AG09309 (cell line): Measurements from ENCODE around the gene GRP.

Experiments
- DNase-seq: peaks from one replicate; pipeline ENCODE4 v3.0.0-alpha.2; 2010; ENCODE audit warnings: low read depth
- H3K4me3 ChIP-seq: 2 replicates; pipeline ENCODE4 v1.5.1; 2011; ENCODE audit warnings: mild to moderate bottlenecking, low read depth, low read length, moderate library complexity; ENCODE audit not compliant: control insufficient read depth
- TF ChIP-seq, protein P1 (sequence below): IDR thresholded peaks from 2 replicates; pipeline ENCODE4 v1.5.1; 2011; ENCODE audit warnings: mild to moderate bottlenecking, low read depth, low read length, inconsistent platforms; ENCODE audit not compliant: insufficient read depth, control insufficient read depth; ENCODE audit errors: missing control alignments

Gene GRP

DNA sequence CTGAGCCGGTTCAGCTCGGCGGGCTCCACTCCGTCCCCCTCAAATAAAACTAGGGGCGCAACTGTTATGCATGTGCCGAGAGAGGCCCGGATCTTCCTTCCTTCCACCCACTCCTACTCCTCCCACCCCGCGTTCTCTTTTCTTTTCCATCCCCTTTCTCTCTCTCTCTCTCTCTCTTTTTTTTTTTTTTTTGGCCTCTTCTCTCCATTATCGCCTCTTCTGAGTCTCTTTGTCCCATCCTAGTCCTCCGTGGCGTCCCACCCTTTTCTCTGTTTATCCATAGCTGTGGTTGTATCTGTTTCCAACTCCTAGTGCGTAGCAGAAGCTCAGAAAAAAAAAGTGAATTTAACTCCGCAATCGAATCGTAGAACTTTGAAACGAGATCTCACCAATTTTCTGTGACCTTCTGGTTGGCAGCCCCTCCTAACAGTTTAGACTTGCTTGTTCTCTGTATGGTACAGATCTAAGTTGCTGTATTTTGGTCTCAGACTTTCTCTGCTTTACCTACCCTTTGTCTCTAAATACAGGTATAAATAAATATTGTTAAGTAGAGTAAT is 49.7 kb downstream of the GRP start:
- TF ChIP-seq, protein P1, sequence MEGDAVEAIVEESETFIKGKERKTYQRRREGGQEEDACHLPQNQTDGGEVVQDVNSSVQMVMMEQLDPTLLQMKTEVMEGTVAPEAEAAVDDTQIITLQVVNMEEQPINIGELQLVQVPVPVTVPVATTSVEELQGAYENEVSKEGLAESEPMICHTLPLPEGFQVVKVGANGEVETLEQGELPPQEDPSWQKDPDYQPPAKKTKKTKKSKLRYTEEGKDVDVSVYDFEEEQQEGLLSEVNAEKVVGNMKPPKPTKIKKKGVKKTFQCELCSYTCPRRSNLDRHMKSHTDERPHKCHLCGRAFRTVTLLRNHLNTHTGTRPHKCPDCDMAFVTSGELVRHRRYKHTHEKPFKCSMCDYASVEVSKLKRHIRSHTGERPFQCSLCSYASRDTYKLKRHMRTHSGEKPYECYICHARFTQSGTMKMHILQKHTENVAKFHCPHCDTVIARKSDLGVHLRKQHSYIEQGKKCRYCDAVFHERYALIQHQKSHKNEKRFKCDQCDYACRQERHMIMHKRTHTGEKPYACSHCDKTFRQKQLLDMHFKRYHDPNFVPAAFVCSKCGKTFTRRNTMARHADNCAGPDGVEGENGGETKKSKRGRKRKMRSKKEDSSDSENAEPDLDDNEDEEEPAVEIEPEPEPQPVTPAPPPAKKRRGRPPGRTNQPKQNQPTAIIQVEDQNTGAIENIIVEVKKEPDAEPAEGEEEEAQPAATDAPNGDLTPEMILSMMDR, result no peak
- no peak overlapping the region for H3K4me3 ChIP-seq

DNA sequence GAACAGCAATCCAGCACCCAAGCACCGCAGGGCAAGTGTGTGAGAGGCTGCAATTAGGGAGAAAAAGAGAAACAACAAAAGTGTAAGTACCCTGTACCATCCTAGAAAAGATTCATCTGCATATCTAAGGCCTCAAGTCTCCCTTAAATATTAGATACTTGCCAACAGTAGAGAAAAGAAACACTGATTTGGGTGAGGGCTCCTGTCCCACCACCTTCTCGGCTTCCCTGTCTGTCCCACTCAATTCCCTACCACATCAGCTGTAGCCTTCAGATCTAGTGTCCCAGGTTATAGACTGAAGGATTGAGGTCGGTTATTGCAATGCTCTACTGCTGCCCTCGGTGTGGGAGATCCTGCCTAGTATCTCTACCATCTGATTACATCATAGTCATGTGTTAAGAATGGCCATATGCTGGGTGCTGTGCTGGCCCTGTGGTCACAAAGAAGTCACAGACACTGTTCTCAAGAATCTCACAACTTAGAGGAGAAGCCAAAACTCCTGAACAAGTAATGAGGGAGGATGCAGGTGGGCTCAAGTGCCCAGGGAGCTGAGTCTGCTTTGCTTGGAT is 50.8 kb downstream of the GRP start:
- TF ChIP-seq, protein P1, result no peak
- H3K4me3 ChIP-seq, result no peak overlapping the region
- DNase-seq, result no peak

More for the DNA sequence above, 49.7 kb downstream of the GRP start:
- no peak for DNase-seq

DNA sequence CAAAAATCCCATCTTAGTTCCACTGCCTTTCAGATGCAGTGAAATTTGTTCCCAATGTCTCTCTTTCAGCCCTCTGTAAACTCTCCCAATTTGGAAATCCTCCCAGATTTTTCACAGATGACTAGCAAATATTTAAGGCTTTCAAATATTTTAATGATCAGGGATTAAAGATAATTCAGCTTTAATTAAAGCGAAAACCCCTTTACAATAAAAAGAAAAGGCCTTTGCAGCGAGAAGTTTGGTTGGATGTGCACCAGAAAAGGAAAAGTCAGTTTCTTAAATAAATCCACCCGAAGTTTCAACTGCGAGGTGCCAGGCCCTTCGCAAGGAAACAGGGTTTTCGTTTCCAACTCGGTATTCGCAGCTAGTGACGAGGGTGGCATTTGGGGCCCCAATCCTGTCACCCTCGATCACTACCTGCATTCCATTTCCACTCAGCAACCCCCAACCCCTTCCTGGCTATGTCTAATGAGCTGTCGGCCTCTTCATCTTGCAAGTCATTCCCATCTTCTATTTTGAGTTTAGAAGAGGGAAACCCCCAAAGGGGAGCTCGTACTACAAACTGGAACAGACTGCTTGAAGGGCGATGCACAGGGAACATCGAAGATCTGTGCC is 51.8 kb downstream of the GRP start:
- no peak for DNase-seq
- TF ChIP-seq, protein P1, result no peak
- H3K4me3 ChIP-seq, result no peak overlapping the region

DNA sequence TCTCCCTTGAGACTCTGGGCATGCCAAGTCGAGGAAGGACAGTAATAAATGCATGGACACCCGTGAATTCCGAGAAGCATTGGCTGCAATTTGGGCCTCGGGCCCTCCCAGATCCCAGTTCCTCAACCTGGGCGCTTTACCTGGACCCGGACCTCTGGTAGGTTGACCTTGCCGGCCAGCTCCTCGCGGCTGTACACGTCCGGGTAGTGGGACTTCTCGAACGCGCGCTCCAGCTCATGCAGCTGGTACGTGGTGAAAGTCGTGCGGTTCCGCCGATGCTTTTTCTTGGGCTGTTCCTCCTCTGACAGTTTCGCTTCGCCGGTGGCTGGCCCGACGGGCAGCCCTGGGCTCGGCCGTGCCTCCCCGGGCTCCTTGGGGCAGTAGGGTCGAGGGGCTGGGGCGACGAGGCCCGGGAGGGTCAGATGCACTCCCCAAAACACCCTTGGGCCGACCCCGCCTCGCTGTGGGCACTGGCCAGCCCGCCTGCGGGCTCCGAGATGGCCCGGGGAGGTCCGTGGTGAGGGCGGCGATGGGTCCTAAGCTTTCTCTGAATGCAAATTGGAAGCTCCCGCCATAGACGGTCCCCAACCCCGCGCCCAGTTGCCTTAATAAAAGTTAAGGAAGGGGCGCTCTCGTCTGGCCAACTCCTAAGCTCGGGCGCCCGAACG is 52.4 kb downstream of the GRP start:
- no peak for DNase-seq
- H3K4me3 ChIP-seq, result peak overlapping the region; percentile 4; the same call in 1 of the 2 replicates

DNA sequence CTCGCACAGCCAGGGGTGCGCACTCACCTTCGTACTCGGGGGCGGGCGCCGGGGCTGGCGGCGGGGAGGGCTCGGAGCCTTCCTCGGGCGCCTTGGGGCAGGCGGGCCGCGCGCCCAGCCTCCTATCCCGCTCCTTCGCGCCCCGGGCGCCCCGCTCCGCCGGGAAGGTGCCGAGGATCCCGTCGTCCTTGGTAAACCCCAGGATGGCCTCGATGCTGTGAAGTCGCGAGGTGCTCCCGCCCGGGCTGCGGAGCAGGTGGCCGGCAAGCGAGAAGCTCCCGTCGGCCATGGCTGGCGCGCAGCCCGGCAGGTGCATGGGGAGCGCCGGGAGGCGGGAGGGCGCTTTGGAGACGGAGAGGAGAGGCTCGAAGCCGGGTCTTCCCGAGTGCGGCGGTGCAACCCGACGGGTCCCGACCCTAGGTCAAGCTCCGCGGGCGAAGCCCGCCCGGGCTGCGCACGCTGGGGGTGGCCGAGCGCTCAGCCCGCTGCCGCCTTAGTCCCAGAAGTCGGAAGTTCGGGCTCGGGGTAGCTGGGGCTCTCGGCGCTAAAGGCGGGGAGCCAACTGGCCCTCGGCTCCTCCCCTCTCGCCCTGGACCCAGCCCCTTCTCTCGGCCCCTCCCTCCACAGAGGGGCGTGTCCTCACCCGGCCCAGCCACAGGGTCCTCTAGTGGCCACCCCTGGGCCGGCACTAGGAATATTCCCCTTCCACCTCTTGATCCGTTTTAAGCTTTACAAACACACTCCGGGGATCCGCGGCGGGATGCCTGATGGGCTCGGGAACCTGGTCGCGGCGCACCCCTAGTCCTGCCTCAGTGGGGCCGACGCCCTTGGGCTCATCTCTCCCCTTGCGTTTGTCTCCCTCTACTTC is 53.2 kb downstream of the GRP start, which contains the start of gene RAX:
RAX (minus strand) TSS at position 564 of the 868 bp plus-strand sequence; CDS start at position 316, 248 bp downstream.
- peak within 1 kb of the TSS; percentile 4; the same call in 1 of the 2 replicates for H3K4me3 ChIP-seq
- no peak for DNase-seq

More for the DNA sequence above, 52.4 kb downstream of the GRP start:
- TF ChIP-seq, protein P1, result no peak

More for the DNA sequence above, 53.2 kb downstream of the GRP start, which contains the start of gene RAX:
- TF ChIP-seq, protein P1, result peak; percentile 15
